Measurements from ENCODE around the gene POLR2H.

Gene POLR2H

DNA sequence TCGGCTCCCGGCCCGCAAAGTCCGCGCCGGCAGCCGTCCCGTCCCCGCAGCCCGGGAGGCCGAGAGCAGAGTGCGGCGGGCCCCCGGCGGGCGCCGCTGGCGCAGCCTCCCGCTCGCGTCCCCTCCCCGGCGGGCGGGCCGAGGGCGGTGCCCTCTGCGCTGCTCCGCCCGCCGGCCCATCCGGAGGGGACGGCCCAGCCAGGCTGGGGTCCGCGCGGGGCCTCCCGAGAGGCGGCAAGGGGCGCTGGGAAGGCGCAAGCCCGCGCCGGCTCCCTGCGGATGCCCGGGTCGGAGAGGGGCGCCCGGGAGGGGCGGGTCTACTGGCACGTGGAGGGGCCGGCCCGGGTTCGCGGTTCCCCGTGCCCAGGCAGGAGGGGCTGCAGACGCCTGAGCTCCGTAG lies at the start of gene POLR2H, which contains the start of gene CLCN2:
TSS of gene POLR2H (plus strand) at position 179 of the 400 bp plus-strand sequence. CDS start 1,783 bp downstream, outside the sequence.
TSS of gene CLCN2 (minus strand) at position 74 of the 400 bp plus-strand sequence. CDS start 126 bp downstream, outside the sequence.
- DNase-seq (ENCODE audit: low read depth), result peak; percentile 51

DNA sequence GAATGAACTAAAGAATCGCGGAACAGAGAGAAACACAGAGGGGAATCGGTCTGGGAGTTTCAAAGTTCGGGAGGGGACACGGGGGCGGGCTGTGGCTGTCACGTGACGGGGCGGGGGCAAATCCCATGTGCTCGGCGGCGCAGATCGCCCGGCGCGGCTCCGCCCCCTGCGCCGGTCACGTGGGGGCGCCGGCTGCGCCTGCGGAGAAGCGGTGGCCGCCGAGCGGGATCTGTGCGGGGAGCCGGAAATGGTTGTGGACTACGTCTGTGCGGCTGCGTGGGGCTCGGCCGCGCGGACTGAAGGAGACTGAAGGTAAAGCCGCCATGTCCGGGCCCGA lies 47.2 kb upstream of the POLR2H start, which contains the start of gene EIF4G1:
TSS of gene EIF4G1 (plus strand) at position 244 of the 337 bp plus-strand sequence. CDS start 1,191 bp downstream, outside the sequence.
- DNase-seq (ENCODE audit: low read depth), result peak; percentile 96

DNA sequence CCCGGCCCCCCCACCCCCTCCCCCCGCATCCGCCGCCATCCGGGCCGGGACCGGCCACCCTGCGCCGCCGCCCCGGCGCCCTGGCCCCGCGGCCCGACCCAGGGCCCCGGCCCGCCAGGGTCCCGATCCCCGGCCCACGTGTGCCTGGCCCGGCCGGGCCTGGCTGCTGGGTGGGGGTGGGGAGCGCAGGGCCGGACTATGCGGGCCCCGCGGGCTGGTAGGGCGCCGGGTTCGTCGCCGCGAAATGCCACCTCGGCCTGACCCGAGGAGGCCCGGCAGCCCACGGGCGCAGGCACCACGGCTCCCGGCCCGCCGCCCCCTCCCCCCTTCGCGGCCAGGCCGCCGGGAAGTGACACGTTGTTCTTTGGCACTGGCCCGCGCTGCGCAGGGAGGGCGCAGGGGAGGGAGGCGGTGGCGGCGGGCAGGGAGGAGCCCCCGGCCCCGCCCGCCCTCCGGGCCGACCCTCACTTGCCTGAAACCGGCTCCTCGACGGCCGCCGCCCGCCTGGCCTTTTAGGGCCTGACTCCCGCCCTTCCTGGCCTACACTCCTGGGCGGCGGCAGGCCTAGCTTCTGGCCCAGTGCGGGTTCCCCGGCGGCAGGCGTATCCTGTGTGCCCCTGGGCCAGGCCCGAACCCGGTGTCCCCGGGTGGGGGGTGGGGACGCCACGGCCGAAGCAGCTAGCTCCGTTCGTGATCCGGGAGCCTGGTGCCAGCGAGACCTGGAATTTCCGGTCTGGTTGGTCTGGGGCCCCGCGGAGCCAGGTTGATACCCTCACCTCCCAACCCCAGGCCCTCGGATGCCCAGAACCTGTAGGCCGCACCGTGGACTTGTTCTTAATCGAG lies 46.6 kb upstream of the POLR2H start:
- peak; percentile 91 for DNase-seq (ENCODE audit: low read depth)

DNA sequence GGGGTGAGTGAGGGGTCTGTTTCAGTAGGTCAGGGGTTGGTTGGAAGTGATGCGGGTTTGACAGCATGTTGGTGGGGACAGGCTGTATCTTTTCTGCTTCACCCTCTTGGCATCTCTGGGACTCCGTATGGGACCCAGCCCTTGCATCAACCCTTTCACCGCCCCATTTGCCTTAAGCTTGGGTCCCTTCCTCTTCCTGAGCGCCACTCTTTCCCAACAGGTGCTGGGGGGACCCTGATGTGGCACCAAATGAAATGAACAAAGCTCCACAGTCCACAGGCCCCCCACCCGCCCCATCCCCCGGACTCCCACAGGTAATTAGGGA lies 46.0 kb upstream of the POLR2H start:
- no peak for DNase-seq (ENCODE audit: low read depth)

DNA sequence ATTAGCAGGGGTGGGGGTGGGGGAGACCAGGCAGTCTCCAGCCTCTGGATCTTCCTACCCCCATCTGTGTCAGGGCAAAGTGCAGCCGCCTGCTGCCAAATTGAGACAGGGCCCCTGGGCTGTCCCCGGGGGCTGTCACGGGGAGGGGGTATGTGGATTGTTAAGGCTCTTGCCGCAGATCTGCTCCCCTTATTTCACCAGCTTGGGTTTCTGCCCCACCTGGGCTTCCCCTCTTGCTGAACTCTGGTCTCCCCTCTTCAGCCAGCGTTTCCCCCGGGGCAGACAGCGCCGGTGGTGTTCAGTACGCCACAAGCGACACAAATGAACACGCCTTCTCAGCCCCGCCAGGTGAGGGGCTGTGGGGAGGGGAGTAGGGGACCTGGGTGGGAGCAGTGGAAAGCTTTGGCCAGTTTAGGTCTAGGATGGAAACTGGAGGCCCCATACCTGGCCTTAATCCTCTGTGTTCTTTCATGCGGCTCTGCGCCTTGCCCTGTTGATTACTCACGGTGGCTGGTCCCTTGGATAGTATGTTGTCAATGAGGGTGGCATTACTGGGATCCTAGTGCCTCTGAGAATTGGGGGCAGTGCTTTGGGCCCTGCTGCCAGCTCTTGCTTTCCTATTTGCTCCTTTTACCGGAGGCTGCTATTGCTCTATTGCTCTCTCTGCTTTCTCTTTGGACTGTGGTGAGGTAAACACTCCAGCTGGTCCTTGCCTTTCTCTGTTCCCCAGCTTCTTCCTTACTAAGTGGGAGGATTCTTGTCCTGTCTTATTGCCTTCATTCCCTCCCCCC lies 45.4 kb upstream of the POLR2H start:
- DNase-seq (ENCODE audit: low read depth), result no peak

DNA sequence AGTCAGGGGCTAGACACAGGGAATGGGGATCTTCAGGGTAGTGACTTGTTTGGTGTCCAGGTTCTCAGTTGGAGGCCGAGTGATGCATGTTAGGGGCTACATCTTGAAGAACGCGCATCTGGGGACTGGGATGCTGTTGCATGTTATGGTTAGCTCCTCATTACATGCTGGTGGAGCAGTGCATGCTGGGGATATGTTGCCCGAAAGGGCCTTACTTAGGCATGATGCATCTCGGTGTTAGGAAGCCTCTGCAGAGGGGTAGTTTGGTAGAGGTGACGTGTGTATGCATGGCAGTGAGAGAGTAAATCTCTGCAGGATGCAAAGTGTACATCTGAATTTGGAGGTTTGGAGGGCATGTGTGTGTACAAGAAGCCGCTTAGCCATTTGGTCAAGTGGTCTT lies 44.7 kb upstream of the POLR2H start:
- no peak for DNase-seq (ENCODE audit: low read depth)

DNA sequence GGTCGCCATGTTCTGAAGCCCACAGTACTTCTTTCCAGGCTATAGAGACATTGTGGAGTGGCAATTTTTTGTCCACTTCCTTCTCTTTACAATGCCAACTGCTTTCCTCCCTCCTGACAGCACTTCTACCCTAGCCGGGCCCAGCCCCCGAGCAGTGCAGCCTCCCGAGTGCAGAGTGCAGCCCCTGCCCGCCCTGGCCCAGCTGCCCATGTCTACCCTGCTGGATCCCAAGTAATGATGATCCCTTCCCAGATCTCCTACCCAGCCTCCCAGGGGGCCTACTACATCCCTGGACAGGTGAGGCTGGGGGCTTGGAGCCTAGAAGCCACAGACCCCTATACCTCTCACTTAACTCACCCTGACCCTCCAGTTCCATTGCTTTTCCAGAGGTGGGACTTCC lies 44.3 kb upstream of the POLR2H start:
- no peak for DNase-seq (ENCODE audit: low read depth)

DNA sequence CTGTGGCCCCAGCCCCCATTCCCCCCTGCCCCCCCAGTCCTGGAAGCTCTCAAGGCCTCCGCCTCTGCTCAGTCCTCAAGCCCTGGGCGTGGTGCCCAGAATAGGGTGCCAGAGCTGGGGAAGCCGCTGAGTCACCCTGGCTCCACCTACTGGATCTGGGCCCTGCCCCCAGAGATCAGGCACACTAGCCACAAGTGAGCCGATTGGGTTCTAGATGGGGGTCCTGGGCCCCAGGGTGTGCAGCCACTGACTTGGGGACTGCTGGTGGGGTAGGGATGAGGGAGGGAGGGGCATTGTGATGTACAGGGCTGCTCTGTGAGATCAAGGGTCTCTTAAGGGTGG lies 41.4 kb upstream of the POLR2H start:
- DNase-seq (ENCODE audit: low read depth), result peak; percentile 98

DNA sequence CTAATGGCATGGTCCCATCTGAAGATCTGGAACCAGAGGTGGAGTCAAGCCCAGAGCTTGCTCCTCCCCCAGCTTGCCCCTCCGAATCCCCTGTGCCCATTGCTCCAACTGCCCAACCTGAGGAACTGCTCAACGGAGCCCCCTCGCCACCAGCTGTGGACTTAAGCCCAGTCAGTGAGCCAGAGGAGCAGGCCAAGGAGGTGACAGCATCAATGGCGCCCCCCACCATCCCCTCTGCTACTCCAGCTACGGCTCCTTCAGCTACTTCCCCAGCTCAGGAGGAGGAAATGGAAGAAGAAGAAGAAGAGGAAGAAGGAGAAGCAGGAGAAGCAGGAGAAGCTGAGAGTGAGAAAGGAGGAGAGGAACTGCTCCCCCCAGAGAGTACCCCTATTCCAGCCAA lies 39.8 kb upstream of the POLR2H start:
- DNase-seq (ENCODE audit: low read depth), result no peak

DNA sequence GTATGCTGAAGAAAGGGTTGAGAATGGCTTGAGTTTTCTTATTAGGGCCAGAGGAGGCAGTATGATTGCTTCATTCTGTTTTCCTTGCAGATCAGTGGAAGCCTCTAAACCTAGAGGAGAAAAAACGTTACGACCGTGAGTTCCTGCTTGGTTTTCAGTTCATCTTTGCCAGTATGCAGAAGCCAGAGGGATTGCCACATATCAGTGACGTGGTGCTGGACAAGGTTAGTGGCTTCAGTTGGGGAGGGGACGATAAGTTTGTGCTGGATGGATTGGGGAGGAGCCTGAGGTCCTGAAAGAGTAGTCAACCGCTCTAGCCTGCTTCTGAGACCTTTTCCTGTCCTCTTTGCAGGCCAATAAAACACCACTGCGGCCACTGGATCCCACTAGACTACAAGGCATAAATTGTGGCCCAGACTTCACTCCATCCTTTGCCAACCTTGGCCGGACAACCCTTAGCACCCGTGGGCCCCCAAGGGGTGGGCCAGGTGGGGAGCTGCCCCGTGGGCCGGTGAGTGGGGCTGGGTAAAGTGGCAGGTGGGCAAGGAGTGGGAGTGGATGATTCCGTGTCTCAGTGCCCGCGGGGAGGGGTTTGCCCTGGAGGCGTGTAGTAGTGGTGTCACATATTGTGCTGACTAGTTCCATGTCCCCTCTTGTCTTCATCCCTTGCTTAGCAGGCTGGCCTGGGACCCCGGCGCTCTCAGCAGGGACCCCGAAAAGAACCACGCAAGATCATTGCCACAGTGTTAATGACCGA lies 38.6 kb upstream of the POLR2H start:
- DNase-seq (ENCODE audit: low read depth), result peak; percentile 87

DNA sequence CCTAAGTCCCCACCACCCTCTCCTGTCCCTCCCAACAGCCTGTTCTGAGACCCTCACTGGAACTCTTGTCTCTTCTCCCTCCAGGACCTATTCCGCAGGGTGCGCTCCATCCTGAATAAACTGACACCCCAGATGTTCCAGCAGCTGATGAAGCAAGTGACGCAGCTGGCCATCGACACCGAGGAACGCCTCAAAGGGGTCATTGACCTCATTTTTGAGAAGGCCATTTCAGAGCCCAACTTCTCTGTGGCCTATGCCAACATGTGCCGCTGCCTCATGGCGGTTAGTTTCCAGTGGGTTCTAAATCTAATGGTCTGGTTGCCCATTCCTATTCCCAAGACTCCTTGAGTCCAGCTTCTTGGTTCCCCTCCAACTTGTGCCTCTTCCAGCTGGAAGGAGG lies 37.8 kb upstream of the POLR2H start:
- no peak for DNase-seq (ENCODE audit: low read depth)

DNA sequence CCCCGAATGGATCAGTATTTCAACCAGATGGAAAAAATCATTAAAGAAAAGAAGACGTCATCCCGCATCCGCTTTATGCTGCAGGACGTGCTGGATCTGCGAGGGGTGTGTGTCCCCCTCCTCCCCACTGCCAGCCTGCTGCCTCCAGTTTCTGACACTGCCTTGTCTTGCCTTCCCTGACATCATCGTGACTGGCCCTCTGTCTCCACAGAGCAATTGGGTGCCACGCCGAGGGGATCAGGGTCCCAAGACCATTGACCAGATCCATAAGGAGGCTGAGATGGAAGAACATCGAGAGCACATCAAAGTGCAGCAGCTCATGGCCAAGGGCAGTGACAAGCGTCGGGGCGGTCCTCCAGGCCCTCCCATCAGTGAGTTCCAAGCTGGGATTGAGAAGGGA lies 36.2 kb upstream of the POLR2H start:
- no peak for DNase-seq (ENCODE audit: low read depth)

DNA sequence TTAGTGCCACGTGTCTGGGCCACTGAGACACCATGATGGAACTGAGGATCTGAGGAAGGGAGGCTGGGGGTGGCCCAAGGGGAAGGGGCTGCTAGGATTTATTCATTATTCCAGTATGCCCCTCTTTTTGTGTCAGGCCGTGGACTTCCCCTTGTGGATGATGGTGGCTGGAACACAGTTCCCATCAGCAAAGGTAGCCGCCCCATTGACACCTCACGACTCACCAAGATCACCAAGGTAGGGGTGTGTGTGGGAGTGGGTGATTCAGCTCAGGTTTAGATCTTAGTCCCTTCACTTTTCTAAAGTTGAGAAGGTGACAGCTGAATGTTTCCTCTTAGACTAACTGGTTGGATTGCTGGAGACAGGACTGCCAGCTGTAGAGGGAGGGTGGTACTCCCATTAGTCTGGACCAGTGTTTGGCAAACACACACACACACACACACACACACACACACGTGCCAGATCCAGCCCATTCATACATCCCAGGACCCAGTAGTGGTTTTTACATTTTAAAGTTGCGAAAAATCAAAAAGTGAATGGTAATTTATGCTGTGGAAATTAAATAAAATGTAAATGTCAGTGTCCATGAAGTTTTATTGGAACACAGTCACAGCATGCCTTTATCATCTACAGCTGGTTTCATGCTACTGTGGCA lies 35.7 kb upstream of the POLR2H start:
- DNase-seq (ENCODE audit: low read depth), result no peak

DNA sequence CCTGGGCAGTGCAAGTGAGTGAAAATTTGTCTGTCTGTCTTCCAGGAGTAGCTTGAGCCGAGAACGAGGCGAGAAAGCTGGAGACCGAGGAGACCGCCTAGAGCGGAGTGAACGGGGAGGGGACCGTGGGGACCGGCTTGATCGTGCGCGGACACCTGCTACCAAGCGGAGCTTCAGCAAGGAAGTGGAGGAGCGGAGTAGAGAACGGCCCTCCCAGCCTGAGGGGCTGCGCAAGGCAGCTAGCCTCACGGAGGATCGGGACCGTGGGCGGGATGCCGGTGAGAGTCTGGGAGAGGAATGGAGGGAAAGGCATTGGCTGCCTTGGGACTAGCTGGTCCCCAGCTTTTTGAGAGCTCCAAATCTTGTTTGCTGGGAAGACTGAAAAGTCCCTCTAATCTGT lies 34.3 kb upstream of the POLR2H start:
- DNase-seq (ENCODE audit: low read depth), result no peak

DNA sequence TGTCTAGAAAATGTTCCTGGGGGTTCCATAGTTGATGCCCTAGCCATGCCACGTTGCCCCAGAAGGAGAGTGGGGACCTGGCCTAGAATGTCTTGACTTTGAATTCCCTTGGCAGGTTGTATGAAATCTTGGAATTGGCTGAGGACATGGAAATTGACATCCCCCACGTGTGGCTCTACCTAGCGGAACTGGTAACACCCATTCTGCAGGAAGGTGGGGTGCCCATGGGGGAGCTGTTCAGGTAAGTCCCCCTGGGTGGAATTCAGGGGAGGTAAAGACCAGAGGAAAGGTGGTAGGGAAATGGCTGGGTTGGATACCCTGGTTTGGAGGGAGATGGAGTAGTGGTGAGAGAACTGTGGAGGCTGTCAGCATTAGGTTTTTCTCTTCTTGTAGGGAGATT lies 33.0 kb upstream of the POLR2H start:
- no peak for DNase-seq (ENCODE audit: low read depth)

DNA sequence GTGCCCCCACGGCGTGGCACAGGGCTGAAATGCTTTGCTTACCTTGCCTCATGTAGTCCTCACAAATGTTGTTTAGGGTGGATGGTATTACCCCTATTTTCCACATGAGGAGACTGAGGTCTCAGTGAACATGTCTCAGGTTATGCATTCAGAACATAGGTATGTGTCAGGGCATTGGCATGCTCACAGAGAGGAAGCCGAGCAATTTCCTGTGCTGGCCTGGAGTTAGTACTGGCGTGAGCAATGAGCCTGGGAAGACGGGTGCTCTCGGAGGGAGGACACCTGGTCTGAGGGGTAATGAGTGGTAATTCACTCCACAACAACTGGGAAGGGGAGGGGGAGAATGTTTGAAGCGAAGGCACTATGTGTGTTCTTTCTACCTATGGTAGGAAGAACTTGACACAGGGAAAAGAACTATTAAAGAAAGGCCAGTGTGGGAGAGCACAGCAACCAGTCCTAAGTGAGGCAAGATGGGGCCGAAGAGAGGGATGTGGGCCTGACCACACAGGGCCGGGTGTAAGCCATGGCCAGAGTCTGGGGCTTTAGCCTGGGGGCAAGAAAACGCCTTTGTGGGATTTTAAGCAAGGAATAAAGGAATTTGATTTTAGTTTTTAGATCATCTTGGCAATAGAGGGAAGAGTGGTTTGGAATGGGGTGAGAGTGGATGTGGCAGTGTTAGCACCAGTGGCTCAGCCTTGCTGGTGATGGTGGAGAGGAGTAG lies 29.0 kb upstream of the POLR2H start:
- DNase-seq (ENCODE audit: low read depth), result peak; percentile 61

DNA sequence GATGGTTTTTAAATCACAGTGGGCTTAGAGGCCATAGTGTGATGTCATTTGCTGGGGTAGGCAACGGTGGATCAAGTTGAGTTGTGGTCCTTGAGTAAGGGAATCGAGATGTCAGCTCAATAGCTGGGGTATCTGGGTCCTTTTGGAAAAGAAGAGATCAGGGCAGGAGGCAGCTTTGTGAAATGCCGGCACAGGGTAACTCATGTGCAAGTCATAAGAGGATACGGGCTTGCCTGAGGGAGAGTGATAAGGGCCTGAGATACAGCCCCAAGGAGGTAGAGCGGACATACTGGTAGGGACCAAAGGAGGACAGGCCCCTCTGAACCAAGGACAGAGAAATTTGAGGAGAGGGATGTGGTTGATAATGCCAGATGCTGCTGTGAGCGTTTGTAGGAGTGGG lies 28.3 kb upstream of the POLR2H start:
- no peak for DNase-seq (ENCODE audit: low read depth)

DNA sequence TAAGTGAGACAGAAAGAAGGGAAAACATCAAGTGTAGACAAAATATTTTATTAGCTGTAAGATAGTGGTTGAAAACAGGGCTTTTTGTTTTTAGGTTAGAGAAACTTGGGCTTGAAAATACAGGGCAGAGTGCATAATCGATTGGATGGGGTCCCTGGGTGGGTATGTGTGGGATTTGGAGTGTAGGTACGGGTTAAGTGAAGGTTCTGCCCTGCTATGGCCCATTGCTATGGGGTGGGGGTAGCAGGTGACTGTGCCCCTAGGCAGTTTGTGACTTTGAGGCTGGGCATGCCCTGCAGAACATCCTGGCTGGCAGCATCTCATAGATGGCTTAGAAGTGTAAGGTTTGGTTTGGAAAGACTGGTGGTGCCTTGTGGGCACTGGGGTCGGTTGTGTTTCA lies 27.8 kb upstream of the POLR2H start:
- DNase-seq (ENCODE audit: low read depth), result no peak

DNA sequence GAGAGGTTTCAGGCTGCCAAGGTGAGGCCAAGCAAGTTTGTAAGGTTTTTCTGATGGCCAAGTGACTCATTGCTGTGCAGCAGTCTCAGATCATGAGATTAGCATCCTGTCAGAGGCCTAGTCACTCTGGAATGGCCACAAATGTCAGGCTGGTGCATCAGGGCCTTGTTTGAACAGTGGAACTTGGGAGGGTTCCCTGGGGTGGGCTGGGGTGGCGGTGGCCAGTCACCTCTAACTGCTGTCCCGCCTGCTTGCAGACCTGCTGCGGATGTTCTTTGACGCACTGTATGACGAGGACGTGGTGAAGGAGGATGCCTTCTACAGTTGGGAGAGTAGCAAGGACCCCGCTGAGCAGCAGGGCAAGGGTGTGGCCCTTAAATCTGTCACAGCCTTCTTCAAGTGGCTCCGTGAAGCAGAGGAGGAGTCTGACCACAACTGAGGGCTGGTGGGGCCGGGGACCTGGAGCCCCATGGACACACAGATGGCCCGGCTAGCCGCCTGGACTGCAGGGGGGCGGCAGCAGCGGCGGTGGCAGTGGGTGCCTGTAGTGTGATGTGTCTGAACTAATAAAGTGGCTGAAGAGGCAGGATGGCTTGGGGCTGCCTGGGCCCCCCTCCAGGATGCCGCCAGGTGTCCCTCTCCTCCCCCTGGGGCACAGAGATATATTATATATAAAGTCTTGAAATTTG lies 26.9 kb upstream of the POLR2H start:
- peak; percentile 30 for DNase-seq (ENCODE audit: low read depth)

DNA sequence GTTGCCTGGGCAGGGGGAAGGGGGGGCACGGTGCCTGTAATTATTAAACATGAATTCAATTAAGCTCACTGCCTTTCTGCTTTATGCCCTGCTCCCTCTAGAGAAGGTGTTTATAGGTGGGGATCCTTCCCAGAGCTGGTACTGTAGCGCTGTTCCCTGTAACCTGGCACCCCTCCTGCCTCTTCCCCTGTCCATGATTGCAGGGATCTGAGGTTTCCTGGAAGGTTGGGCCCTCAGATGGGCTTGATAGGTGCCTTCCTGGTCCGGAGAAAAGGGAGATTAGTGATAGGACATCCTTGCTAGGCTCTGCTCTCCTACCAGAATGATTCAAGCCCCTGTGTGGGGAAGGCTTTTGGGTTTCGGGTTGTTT lies 26.2 kb upstream of the POLR2H start:
- DNase-seq (ENCODE audit: low read depth), result no peak

All from fibroblast of gingiva (primary cell).